Natural killer cell treated with Interleukin-12 subunit alpha and Interleukin-12 subunit beta and Interleukin-15 and Interleukin-18, amount 100 ng/mL, for 72 hours (primary cell): ENCODE data around the gene NEU1. TPM values are rescaled to one million over a fixed set of nuclear protein-coding genes. Genes with fewer than 3 reads are reported as not detected.
"Not testable (repeated sequence)": the region's sequence is repeated elsewhere in the genome, so short reads cannot be mapped to it uniquely, and the experiment has no call there.

ENCODE experiments used
- ATAC-seq, 2 donors: fragments of 150-1000 bp; cut with Tn5 transposase in 1 of 2; sonication (Bioruptor Pico), chemical (Tn5 transposase) in 1 of 2; 2 replicates each; pipeline ENCODE4 v1.10.0; 2021
- DNase-seq: peaks from one replicate; pipeline ENCODE4 v3.0.0; 2022; ENCODE audit warnings: low spot score
- H3K27ac Mint-ChIP-seq, 2 donors: 1 replicate in 1 of 2; 2 replicates in 1 of 2; pipeline ENCODE4 v1.8.0; 2022; ENCODE audit warnings: mixed read lengths in 2 of 2, mild to moderate bottlenecking in 1 of 2, moderate library complexity in 1 of 2
- H3K27me3 Mint-ChIP-seq, 2 donors: 1 replicate in 1 of 2; 2 replicates in 1 of 2; pipeline ENCODE4 v1.8.0; 2022; ENCODE audit warnings: mixed read lengths in 2 of 2
- H3K36me3 Mint-ChIP-seq: one replicate; pipeline ENCODE4 v1.8.0; 2022; ENCODE audit warnings: mixed read lengths
- H3K4me1 Mint-ChIP-seq, 2 donors: 1 replicate in 1 of 2; 2 replicates in 1 of 2; pipeline ENCODE4 v1.8.0; 2022; ENCODE audit warnings: low read depth in 2 of 2, mixed read lengths in 2 of 2, mild to moderate bottlenecking in 1 of 2
- H3K4me3 Mint-ChIP-seq: one replicate; pipeline ENCODE4 v1.8.0; 2022; ENCODE audit warnings: mixed read lengths
- H3K9me3 Mint-ChIP-seq: 2 replicates; pipeline ENCODE4 v1.8.0; 2022; ENCODE audit warnings: mixed read lengths
- total RNA-seq, 2 donors: library from RNA; stranded (reverse); gene quantifications; one replicate each; pipeline ENCODE4 v1.2.3, GENCODE V29; 2022

NEU1 gene
- 10 to 100 TPM; 37.2 to 46.6 TPM for total RNA-seq

DNA sequence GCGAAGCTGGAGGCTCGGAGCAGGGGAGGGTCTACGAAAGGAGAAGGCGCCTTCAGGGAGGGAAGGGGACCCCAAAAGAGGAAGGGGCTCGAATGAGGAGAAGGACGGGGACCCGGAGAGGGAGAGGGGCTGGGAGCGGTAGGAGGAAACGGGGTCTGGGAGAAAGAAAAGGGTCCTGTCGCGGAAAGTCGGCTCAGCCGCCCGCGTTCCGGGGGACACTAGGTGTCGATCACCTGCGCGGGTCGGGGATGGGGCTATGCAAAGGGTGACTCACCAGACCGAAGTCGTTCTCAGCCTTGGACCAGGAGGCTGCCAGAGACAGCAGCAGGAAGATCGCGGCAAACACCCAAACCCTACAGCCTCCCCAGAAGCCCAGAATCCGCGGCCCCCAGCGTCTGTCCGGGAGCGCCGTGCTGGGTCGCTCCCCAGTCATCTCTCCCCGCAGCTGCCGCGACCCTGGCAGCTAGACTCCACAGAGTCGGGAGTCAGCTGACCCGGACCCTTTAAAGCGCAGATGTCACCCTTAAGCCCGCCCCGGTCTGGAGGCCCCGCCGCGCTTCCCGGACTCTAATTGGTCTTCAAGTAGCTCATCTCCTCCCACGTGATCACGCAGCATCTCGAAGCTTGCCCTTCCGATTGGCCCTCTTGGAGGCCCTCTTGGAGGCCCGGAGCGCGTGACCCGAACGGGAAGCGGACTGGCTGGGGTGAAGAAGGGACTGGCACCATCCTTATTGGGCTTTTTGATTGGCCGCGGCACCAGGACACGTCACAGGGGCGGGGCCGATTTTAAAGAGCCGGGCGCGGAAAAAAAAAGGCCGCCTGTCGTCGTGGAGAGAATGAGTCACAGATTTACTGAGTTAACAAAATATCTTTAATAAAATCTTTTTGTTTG is at the start of gene NEU1:
TSS of gene NEU1 (minus strand) at position 478 of the 892 bp plus-strand sequence. CDS start at position 433, 45 bp downstream.
- ATAC-seq: peak; percentile 98 to 99
- H3K36me3 Mint-ChIP-seq: no peaks in the 10 kb centered on the region
- H3K27me3 Mint-ChIP-seq: no peaks in the 10 kb centered on the region

DNA sequence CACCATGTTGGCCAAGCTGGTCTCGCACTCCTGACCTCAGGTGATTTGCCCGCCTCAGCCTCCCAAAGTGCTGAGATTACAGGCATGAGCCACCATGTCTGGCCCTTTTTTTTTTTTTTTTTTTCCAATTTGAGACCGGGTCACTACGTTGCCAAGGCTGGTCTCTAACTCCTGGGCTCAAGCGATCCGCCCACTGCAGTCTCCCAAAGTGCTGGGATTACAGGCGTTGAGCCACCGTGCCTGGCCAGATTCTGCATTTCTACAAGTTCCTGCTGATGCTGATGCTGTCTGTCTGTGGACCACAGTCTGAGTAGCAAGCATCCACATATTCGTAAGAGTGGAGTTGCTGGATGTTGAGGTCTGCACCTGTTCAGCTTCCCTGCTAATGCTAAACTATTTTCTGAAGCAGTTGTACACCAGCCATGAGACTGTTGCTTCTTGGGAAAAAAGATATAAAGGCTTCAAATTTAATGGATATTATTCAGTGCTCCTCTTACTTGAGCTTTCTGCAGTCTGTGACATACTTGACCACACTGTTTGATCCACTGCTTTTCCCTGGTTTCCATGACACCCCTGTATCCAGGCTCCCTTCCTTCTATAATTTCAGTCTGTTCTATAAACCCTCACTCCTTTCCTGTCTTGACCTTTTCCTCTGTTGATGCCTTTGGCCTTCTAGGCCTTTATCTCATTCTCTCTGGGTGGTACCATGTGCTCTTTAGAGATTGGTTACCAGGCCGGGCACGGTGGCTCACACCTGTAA is 49.4 kb upstream of the NEU1 start:
- DNase-seq (no peak), ATAC-seq (no peak)
- H3K27ac Mint-ChIP-seq: no peak overlapping the region
- no peaks in the 10 kb centered on the region for H3K9me3 Mint-ChIP-seq
- H3K4me1 Mint-ChIP-seq: peaks cover 0 to 6% of the 10 kb centered on the region in 2 donors
- peaks cover 11 to 12% of the 10 kb centered on the region in 2 donors for H3K27me3 Mint-ChIP-seq
- H3K36me3 Mint-ChIP-seq: no peaks in the 10 kb centered on the region
- H3K4me3 Mint-ChIP-seq: no peak overlapping the region

More for the DNA sequence above, at the start of gene NEU1:
- peak within 1 kb of the TSS; percentile 99 for H3K4me3 Mint-ChIP-seq
- DNase-seq: peak; percentile 100
- no peaks in the 10 kb centered on the region for H3K9me3 Mint-ChIP-seq
- H3K4me1 Mint-ChIP-seq: peaks cover 21% of the 10 kb centered on the region in 2 donors
- peak within 1 kb of the TSS; percentile 82 to 89 for H3K27ac Mint-ChIP-seq

DNA sequence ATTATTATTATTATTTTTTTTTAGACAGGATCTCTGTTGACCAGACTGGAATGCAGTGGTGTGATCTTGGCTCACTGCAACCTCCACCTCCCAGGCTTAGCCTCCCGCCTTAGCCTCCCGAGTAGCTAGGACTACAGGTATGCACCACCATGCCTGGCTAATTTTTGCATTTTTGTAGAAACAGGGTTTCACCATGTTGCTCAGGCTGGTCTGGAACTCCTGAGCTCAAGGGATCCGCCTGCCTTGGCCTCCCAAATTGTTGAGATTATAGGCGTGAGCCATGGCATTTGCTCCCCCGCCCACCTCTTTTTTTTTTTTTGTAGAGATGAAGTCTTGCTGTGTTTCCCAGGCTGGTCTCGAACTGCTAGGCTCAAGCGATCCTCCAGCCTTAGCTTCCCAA is 46.7 kb upstream of the NEU1 start:
- H3K27me3 Mint-ChIP-seq, H3K27ac Mint-ChIP-seq, H3K4me3 Mint-ChIP-seq, ATAC-seq, H3K4me1 Mint-ChIP-seq, DNase-seq, H3K36me3 Mint-ChIP-seq, H3K9me3 Mint-ChIP-seq: not testable (repeated sequence)

DNA sequence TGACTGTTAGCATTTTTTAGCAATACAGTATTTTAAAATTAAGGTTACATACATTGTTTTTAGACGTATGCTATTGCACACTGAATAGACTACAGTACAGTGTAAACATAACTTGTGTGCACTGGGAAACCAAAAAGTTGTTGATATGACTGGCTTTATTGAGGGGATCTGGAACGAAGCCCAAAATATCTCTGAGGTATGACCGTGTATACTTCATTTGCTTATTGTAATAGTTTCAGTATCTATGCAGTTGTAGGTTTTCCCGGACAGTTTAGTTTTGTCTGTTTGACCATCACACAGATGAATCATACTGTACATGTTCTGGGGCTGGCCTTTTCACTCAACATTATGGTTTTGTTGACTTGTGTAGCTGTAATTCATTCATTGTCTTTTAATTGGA is 46.2 kb upstream of the NEU1 start:
- ATAC-seq (peak in 1 of 2 donors; percentile 75), DNase-seq (no peak)
- Mint-ChIP-seq H3K9me3 (no peaks in the 10 kb centered on the region), H3K4me3 (no peak overlapping the region), H3K27me3 (peaks cover 0 to 7% of the 10 kb centered on the region in 2 donors), H3K4me1 (peaks cover 0 to 6% of the 10 kb centered on the region in 2 donors), H3K27ac (no peak overlapping the region), H3K36me3 (no peaks in the 10 kb centered on the region)

DNA sequence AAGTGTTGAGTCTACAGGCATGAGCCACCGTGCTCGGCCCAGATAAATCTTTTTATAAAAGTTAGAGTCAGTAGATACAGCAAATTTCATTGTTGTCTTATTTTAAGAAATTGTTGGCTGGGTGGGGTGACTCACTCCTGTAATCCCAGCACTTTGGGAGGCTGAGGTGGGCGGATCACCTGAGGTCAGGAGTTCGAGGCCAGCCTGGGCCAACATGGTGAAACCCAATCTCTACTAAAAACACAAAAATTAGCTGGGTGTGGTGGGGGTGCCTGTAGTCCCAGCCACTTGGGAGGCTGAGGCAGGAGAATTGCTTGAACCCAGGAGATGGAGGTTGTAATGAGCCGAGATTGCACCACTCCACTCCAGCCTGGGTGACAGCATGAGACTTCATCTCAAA is 45.6 kb upstream of the NEU1 start:
- DNase-seq, H3K27ac Mint-ChIP-seq, H3K36me3 Mint-ChIP-seq, H3K9me3 Mint-ChIP-seq, H3K4me1 Mint-ChIP-seq, ATAC-seq, H3K27me3 Mint-ChIP-seq, H3K4me3 Mint-ChIP-seq: not testable (repeated sequence)

DNA sequence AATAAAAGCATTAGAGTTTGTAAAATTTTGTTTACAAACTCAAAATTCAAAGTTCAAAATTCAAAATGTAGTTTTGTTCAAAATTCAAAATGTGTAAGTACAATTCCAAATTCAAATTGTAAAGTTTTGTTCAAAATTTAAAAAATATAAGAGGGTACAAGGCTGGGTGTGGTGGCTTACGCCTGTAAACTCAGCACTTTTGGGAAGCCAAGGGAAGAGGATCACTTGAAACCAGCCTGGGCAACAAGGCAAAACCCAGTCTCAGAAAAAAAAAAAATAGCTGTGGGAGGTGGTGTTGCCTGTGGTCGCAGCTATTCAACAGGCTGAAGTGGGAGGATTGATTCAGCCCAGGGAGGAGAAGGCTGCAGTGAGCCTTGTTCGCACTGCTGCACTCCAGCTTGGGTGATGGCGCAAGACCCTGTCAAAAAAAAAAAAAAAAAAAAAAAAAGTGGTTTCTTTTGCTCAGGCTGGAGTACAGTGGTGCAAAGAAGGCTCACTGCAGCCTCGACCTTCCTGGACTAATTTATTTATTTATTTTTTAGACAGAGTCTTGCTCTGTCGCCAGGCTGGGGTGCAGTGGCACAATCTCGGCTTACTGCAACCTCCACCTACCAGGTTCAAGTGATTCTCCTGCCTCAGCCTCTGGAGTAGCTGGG is 44.7 kb upstream of the NEU1 start:
- peak; percentile 81 to 96 for ATAC-seq
- Mint-ChIP-seq H3K27ac (no peak overlapping the region), H3K9me3 (no peaks in the 10 kb centered on the region), H3K27me3 (peaks cover 0 to 5% of the 10 kb centered on the region in 2 donors), H3K4me1 (peaks cover 8 to 16% of the 10 kb centered on the region in 2 donors), H3K4me3 (no peak overlapping the region), H3K36me3 (no peaks in the 10 kb centered on the region)
- DNase-seq: peak; percentile 69

DNA sequence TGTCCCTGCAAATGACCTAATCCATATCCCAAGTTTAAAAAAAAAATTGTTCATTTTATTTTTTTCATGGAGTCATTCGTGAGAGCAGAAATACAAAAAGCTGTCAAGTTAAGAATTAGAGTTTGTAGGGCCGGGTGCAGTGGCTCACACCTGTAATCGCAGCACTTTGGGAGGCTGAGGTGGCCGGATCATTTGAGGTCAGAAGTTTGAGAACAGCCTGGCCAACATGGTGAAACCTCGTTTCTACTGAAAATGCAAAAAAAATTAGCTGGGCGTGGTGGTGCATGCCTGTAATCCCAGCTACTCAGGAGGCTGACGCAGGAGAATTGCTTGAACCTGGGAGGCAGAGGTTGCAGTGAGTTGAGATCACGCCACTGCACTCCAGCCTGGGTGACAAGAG is 44.1 kb upstream of the NEU1 start:
- peaks cover 10 to 17% of the 10 kb centered on the region in 2 donors for H3K4me1 Mint-ChIP-seq
- not testable (repeated sequence) for ATAC-seq, H3K9me3 Mint-ChIP-seq, H3K36me3 Mint-ChIP-seq, DNase-seq, H3K27ac Mint-ChIP-seq, H3K27me3 Mint-ChIP-seq, H3K4me3 Mint-ChIP-seq

DNA sequence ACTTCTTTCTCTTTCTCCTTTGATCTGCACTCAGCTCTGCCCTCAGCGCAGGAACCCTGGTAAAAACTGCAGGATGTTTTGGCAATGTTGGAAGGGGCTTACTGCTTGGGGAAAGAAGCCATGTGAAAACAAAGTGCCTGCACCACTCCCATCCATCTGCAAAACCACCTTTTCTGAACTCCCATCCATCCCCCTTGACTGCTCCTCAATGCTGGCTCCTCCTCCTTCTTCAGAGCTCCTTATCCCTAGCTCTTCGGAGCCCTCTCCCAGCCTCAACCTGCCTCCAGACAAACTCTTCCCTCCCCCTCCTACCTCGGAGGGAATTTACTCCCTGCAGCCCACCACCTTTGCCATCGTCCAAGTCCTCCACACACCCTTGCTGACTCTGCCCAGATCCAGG is 43.5 kb upstream of the NEU1 start:
- ATAC-seq (no peak), DNase-seq (no peak)
- no peak overlapping the region for H3K4me3 Mint-ChIP-seq
- peaks cover 10 to 17% of the 10 kb centered on the region in 2 donors for H3K4me1 Mint-ChIP-seq
- no peaks in the 10 kb centered on the region for H3K36me3 Mint-ChIP-seq
- H3K27ac Mint-ChIP-seq: peak overlapping the region in 1 of 2 donors; percentile 30
- H3K9me3 Mint-ChIP-seq: no peaks in the 10 kb centered on the region
- H3K27me3 Mint-ChIP-seq: peaks cover 0 to 4% of the 10 kb centered on the region in 2 donors

DNA sequence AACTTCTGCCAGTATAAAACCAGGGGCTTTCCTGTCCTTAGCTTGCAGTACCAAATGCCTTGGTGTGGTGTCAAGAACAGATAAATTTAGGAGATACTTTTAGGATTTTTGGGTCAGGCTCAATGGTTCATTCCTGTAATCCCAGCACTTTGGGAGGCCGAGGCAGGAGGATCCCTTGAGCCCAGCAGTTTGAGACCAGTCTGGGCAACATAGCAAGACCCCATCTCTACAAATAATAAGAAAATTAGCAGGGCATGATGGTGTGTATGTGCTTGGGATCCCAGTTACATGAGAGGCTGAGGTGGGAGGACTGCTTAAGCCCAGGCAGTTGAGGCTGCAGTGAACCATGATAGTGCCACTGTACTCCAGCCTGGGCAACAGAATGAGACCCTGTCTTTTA is 42.4 kb upstream of the NEU1 start:
- Mint-ChIP-seq H3K36me3 (no peaks in the 10 kb centered on the region), H3K27ac (no peak overlapping the region), H3K4me1 (peaks cover 10 to 17% of the 10 kb centered on the region in 2 donors), H3K27me3 (peaks cover 0 to 4% of the 10 kb centered on the region in 2 donors), H3K9me3 (no peaks in the 10 kb centered on the region), H3K4me3 (no peak overlapping the region)
- no peak for DNase-seq
- ATAC-seq: no peak

DNA sequence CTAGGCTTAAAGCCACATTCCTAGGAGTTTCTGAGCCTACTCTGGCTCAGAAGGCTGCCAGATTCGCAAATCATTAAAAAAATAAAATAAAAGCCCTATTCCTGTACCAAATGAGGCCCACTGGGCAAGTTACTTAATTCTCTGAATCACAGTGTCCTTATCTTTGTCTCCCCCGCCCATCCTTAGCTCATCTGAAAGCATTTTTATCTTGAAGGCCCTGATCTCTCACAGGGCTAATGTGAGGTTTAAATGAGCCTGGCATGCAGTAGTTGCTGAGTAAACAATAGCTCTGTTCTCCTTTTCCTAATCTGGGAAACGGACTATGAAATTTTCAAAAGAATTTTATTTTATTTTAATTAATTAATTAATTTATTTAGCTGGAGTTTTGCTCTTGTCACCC is 41.3 kb upstream of the NEU1 start:
- Mint-ChIP-seq H3K27me3 (peaks cover 0 to 4% of the 10 kb centered on the region in 2 donors), H3K36me3 (no peaks in the 10 kb centered on the region), H3K9me3 (no peaks in the 10 kb centered on the region), H3K4me3 (no peak overlapping the region), H3K27ac (peak overlapping the region in 1 of 2 donors; percentile 46), H3K4me1 (peaks cover 20 to 26% of the 10 kb centered on the region in 2 donors)
- ATAC-seq (no peak), DNase-seq (no peak)

DNA sequence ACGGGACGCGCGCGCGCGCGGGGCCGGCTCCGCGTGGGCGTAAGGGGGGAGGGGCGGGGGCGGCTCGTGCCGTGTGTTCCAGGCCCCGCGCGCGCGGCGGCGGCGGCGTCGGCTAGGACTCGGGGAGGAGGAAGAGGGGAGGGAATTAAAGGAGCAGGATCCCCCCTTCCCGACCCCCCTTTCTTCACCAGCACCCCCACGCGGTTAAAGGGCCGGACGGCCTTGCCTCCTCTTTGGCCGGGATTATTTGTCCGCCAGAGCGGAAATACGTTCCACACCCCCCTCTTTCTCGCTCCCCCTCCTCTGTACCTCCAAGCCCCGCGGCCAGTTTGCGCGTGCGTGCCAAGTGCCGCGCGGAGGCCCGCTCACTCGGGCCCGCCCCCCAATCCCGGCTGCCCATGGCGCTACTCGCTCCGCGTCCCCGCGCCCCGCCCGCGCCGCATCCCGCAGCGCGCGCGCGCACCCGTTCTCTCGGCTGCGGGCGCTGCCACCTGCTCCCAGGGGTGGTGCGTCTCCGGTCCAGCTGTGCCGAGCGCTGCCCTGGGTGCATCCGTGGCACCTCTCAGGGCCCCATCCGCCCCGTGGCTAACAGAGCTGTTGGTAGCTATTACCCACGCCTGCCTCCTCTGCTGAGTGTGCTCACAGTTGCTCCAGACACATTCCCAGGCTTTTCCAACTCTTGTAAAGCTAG is 39.5 kb upstream of the NEU1 start, which contains the start of gene ZBTB12:
TSS of gene ZBTB12 (minus strand) at position 134 of the 691 bp plus-strand sequence. CDS start 781 bp downstream, outside the sequence.
- H3K4me1 Mint-ChIP-seq: peaks cover 29 to 32% of the 10 kb centered on the region in 2 donors
- peak; percentile 80 to 88 for ATAC-seq
- H3K9me3 Mint-ChIP-seq: no peaks in the 10 kb centered on the region
- H3K27ac Mint-ChIP-seq: peak within 1 kb of the TSS; percentile 30 to 46
- peaks cover 0 to 4% of the 10 kb centered on the region in 2 donors for H3K27me3 Mint-ChIP-seq
- H3K36me3 Mint-ChIP-seq: no peaks in the 10 kb centered on the region
- peak within 1 kb of the TSS; percentile 74 for H3K4me3 Mint-ChIP-seq
- peak; percentile 88 for DNase-seq

DNA sequence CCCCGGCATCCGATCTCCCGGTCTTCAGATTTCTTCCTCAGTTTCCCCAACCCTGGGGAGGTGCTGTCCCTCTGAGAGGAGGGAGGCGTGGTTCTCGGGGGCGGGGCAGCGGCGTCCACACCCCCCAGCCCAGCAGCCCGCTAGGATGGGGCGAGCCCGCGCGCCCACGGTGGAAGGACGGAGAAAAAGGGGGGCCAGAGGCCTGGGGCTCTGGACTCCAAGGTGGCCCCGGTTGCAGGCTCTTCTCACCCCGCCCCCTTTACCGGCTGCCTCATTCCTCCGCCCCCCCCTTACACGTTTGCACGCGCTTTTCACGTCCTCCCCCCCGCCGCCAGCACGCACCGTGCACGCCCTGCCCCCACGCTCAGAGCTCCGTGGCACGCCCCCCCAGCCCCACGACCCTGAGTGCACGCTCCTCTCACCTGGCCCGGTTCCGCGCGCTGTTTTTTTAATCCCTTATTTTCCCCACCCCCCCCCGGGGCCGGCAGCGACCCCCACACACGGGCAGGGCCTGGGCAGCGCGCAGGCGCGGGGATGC is 38.9 kb upstream of the NEU1 start:
- peaks cover 0 to 3% of the 10 kb centered on the region in 2 donors for H3K27me3 Mint-ChIP-seq
- ATAC-seq (peak; percentile 1 to 5), DNase-seq (no peak)
- peak overlapping the region; percentile 74 for H3K4me3 Mint-ChIP-seq
- H3K9me3 Mint-ChIP-seq: no peaks in the 10 kb centered on the region
- H3K27ac Mint-ChIP-seq: peak overlapping the region in 1 of 2 donors; percentile 46
- peaks cover 31 to 34% of the 10 kb centered on the region in 2 donors for H3K4me1 Mint-ChIP-seq
- H3K36me3 Mint-ChIP-seq: no peaks in the 10 kb centered on the region
